Esophagus muscularis mucosa (tissue), 4 donors: ENCODE data around the gene PPP1R16B.

ENCODE experiments used
- CTCF ChIP-seq, 3 experiments: fragments of 200-600 bp in 2 of 3; fragments of 450-650 bp in 1 of 3; sonication (generic) in 2 of 3; IDR thresholded peaks; one replicate each; pipeline ENCODE4 v1.5.1; 2017 to 2019; ENCODE audit warnings: antibody characterized with exemption in 3 of 3, mild to moderate bottlenecking in 2 of 3, moderate library complexity in 1 of 3
- EP300 ChIP-seq: sonication (generic); formaldehyde crosslinking; IDR thresholded peaks from one replicate; pipeline ENCODE4 v1.6.1; 2017; ENCODE audit warnings: antibody characterized with exemption
- POLR2A ChIP-seq: fragments of 450-650 bp; IDR thresholded peaks from one replicate; pipeline ENCODE4 v1.6.1; 2017; ENCODE audit warnings: antibody characterized with exemption, moderate library complexity, mild to moderate bottlenecking, low read depth
- POLR2AphosphoS5 ChIP-seq, 2 donors: sonication (generic); formaldehyde crosslinking; IDR thresholded peaks; one replicate each; pipeline ENCODE4 v1.6.1; 2017; ENCODE audit warnings: antibody characterized with exemption in 2 of 2

GRCh38 chr20:38782275-38782674 lies 23.2 kb upstream of the PPP1R16B start:
- TF ChIP-seq POLR2A (no peak), CTCF (IDR thresholded peaks at IDR 0.05) (no peak), EP300 (no peak), POLR2AphosphoS5 (IDR thresholded peaks at IDR 0.05) (no peak)
